Measurements from ENCODE around the gene SCMH1. TPM values are rescaled to one million over a fixed set of nuclear protein-coding genes. Genes with fewer than 3 reads are reported as not detected.
"Not testable (repeated sequence)": the region's sequence is repeated elsewhere in the genome, so short reads cannot be mapped to it uniquely, and the experiment has no call there.

SCMH1 gene
- polyA plus RNA-seq, 3 donors = 35.6 to 37.8 (median 36.6) TPM

DNA sequence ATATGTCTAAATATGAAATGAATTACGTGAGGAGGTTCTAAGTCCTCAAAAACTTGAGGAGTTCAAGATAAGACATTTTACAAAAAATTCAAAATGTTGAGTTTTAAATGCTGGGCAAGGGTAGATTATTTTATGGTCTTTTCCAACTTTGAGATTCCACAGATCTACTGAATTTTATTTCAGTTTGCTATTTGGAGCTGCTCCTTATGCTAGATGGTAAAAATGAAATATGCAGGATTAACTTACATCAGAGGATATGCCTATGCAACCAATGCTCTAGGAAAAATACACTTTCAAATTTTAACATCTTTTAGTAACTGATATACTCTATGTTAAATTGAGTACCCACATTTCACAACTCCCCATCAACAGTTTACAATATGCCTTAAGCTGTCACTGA is 83.1 kb downstream of the SCMH1 start:
- DNase-seq (ENCODE audit: low read depth in 3 of 3, low spot score in 2 of 3) = no peak

DNA sequence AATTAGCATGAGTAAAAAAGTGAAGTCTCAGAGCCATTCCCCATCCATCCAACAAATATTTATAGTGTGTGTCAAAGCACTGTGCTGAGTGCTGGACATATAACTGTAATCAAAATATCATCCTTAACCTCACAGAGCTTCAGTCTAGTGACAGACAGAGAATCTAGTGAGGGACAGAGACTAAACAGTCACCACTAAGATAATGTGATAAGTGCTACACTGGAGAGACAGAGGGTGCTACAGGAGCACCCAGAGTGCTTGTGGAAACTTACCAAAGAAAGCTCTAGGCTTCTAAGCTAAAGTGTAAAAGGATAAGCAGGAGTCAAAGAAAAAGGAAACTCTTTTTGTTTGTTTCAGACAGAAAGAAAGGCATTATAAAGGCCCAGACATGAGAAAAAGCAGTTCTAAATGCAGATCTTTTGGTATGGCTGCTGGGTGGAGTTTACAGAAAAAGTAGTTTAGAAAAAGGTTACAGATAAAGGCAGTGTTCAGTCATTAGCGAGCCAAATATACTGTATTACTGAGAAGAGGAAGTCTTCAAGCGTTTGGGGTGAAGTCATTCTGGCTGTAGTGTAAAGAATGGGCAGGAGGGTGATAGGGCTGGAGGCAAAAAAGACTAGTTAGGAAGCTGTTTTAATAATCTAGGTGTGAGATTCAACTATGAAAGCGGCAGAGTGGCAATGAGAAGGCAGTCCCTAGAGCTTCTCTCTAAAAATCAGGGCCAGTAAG is 83.8 kb downstream of the SCMH1 start:
- no peak for DNase-seq (ENCODE audit: low read depth in 3 of 3, low spot score in 2 of 3)

DNA sequence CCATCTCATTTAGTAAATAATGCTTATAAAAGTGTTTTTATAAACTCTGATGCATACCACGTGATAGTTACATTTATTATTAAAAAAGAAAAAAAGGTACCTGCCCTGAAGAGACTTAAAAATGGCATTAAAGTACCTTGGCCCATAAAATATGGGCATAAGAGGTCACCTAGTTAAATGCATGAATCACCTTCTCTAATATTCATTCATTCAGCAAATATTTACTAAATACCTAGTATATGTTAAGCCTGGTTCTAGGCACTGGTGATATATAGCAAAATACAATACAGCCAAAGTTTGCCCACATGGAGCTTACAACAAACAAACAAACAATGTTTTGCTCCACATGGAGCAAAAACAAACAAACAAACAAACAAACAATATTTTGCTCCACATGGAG is 87.0 kb downstream of the SCMH1 start:
- no peak for DNase-seq (ENCODE audit: low read depth in 3 of 3, low spot score in 2 of 3)

DNA sequence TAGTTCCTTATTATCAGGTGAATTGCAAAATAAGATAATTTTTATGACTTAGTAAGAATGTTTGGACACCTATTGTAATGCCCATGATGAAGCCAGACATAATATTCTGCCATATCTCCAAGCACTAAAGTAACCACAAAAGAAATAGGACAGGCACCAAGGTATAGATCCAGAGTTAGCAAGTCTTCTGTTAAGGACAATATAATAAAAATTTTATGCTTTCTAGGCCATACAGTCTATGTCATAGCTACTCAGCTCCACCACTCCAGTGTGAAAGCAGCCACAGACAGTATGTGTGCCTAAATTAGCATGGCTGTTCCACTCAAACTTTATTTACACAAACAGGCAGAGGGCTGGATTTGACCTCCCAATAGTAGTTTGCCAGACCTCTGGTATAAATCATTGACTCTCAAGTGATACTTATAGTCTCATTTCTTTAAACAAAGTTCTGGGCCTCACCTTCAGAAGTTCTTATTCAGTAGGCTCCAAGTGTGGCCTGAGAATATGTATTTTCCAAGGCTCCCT is 88.3 kb downstream of the SCMH1 start:
- no peak for DNase-seq (ENCODE audit: low read depth in 3 of 3, low spot score in 2 of 3)

DNA sequence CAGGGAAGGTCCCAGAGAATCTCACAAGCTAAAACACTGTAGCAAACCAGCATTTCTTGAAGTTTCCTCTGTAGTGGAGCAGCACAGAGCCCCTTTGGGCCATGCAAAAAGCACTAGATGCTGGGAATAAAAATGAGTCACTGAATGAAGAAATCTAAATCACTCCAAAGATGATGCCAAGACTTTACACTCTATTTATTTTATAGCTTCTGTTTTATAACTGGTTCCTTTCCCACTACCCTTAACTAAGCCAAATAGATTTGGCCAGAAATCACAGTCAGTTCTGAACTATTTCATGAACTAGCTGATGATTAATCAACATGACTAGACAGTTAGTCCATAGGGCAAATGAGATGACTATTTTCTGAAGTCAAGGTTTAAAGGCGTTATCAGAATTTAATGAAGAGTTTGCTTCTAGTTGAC is 89.5 kb downstream of the SCMH1 start:
- no peak for DNase-seq (ENCODE audit: low read depth in 3 of 3, low spot score in 2 of 3)

DNA sequence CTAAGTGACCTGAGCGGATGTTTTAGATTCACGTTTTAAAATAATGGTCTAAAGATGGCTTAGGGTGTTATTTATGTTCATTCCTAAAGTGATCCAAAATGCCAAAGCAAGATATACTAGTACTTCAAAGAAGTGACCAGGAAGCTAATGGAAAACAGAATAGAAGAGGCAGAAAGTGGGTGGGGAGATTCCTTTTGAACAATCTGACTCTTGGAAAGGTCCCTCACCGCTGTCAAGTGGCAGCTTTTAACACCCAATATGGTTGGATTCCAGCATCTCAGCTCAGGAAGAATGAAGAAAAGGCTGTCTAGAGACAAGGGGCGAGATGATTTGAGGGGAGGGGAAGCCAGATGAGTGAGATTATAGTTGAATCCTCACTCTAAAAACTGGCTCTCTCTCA is 90.3 kb downstream of the SCMH1 start:
- no peak for DNase-seq (ENCODE audit: low read depth in 3 of 3, low spot score in 2 of 3)

DNA sequence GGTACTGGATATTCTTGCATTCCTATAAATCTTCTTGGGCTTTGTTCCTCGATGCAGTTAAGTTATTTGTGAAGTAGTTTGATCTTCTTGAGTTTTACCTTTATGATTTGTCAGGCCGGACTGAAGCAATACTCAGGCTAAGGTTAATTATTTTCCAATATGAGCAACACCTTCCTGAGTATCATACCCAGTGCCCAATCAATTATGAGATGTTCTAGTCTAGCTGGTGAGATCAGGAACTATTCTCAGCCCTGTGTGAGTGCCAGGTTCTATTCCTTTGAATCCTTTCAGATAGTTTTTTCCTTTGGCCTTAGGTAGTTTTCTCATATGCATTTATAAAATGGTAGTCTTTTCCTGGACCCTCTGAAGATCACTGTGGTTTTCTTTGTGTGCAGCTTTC is 92.5 kb downstream of the SCMH1 start:
- no peak for DNase-seq (ENCODE audit: low read depth in 3 of 3, low spot score in 2 of 3)

DNA sequence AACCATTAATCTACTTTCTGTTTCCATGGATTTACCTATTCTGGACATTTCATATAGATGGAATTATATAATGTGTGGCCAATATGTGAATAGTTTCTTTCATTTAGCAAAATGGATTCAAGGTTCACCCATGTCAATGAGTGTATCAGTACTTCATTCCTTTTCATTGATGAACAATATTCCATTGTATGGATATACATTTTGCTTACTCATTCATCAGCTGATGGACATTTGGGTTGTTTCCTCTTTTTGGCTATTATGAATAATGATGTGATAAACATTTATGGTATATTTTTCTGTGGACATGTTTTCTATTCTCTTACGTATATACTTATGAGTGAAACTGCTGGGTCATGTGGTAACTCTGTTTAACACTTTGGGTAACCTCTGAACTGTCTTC is 97.8 kb downstream of the SCMH1 start:
- no peak for DNase-seq (ENCODE audit: low read depth in 3 of 3, low spot score in 2 of 3)

DNA sequence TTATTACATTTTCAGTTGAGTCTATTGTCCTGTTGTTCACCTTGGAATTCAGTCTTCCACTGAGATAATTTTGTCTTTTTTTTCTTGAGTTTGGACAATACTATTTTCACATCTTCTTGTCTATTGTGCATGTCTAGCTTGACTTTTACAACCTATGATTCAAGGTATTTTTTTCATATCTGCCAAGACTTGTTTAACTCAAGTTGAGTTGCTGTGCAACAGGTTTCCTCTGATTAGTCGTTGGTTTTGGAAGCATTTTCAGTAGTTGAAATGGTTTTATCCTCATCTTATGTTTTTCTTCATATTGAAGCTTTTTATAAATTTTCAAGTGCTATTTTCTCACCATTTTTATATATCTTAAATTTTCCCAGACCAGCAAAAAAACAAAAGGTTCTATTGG is 103.6 kb downstream of the SCMH1 start:
- DNase-seq (ENCODE audit: low read depth in 3 of 3, low spot score in 2 of 3) = no peak

DNA sequence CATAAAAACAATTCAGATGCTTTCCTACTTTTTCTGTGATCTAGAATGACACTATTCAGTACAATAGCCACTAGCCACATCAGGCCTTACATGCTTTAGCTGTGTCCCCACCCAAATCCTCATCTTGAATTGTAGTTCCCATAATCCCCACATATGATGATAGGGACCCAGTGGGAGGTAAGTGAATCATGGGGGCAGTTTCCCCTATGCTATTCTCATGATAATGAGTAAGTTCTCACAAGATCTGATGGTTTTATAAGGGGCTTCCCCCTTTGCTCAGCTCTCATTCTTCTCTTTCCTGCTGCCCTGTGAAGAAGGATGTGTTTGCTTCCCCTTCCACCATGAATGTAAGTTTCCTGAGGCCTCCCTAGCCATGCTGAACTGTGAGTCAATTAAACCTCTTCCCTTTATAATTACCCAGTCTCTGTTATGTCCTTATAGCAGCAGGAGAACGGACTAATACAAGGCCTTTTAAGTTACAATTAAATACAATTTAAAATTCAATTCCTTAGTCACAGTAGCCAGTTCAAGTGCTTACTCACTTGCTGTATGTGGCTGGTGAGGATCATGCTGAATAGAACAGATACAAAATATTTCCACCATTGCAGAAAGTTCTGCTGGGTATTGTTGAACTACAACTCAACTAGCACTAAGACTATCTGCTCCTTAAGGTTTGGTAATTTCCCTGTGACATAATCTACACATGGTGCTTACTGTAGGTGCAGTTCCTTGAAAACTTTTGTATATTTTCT is 106.7 kb downstream of the SCMH1 start:
- DNase-seq (ENCODE audit: low read depth in 3 of 3, low spot score in 2 of 3) = no peak

DNA sequence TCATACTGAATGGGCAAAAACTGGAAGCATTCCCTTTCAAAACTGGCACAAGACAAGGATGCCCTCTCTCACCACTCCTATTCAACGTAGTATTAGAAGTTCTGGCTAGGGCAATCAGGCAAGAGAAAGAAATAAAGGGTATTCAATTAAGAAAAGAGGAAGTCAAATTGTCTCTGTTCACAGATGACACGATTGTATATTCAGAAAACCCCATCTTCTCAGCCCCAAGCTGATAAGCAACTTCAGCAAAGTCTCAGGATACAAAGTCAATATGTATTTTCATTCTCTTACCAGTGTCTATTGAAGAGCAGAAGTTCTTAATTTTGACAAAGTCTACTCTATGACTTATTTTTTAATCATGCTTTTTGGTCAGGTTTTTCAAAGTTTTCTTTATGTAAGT is 107.8 kb downstream of the SCMH1 start:
- not testable (repeated sequence) for DNase-seq (ENCODE audit: low read depth in 3 of 3, low spot score in 2 of 3)

DNA sequence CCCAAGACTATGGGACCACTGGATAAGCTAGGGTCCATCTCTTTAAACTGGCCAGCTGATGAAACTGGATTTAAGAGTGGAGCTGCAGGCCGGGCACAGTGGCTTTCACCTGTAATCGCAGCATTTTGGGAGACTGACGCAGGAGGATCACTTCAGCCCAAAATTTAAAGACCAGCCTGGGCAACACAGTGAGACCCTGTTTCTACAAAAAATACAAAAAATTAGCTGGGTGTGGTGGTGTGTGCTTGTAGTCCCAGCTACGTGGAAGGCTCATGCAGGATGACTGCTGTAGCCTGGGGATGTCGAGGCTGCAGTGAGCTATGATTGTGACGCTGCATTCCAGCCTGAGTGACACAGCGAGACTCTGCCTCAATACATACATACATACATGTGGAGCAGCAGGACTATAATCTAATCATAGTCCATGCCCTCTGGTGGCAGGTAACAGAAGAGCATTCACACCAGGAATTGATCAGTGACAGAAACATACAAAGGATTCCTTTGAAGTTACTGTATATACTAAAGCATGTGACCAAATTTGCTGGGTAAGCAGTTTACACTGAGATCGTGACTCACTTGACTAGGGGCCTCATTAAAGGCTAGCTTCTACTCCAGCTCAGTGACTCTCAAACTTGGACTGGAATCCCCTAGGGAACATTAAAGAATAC is 119.1 kb downstream of the SCMH1 start:
- DNase-seq (ENCODE audit: low read depth in 3 of 3, low spot score in 2 of 3) = no peak

DNA sequence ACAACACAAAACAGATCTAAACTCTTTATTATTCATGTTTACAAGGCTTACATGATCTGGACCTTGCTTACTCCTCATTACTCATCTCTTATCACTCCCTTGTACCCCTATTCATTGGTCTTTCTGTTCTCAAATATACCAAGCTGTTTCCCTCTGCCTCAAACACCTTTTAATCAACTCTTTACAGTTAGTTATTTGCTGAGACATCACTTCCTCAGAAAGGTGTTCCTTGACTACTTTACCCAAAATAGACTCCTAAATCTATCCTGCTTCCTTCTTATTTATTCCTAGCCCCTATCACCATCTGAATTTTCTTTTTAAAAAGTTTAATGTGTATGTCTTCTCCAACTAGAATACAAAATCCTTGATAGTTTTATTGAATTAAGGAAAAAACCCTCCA is 120.0 kb downstream of the SCMH1 start:
- DNase-seq (ENCODE audit: low read depth in 3 of 3, low spot score in 2 of 3) = no peak

DNA sequence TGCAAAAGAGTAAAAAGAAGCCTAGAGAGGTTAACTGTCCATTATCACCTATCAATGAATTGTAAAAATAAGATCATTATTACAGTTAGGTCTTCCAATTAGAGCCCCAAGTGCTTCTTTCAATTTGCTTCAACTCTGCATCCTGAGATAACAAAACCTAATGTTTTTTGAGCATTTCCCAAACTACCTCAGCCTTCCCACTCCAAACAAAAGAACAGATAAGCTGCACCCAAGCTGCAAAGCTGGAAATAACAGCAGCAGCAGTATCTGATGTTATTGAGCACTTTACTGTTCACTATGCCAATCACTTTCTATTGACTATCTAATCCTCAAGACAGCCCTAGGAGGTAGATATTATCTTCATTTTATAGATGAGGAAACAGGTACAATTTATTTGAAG is 123.5 kb downstream of the SCMH1 start:
- no peak for DNase-seq (ENCODE audit: low read depth in 3 of 3, low spot score in 2 of 3)

DNA sequence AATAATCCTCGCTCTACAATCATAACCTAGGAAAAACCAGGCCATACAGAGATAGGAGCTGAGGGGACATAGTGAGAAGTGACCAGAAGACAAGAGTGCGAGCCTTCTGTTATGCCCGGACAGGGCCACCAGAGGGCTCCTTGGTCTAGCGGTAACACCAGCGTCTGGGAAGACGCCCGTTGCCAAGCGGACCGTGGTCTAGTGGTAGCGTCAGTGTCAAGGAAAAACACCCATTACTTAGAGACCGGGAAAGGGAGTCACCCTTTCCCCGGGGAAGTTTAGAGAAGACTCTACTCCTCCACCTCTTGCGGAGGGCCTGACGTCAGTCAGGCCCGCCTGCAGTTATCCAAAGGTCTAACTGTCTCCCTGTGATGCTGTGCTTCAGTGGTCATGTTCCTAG is 124.9 kb downstream of the SCMH1 start:
- not testable (repeated sequence) for DNase-seq (ENCODE audit: low read depth in 3 of 3, low spot score in 2 of 3)

DNA sequence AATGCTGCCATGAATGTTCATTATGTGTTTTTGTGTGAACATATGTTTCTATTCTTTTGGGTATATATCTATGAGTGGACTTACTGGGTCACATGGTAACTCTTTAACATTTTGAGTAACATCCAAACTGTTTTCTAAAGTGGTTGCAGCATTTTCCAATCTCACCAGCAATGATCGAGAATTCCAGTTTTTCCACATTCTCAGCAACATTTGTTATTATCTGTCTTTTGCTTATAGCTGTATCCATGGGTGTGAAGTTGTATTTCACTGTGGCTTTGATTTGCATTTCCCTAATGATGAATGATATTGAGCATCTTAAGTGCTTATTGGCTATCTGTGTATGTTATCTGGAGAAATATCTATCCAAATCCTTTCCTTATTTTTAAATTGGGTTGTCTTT is 131.4 kb downstream of the SCMH1 start:
- DNase-seq (ENCODE audit: low read depth in 3 of 3, low spot score in 2 of 3) = no peak

DNA sequence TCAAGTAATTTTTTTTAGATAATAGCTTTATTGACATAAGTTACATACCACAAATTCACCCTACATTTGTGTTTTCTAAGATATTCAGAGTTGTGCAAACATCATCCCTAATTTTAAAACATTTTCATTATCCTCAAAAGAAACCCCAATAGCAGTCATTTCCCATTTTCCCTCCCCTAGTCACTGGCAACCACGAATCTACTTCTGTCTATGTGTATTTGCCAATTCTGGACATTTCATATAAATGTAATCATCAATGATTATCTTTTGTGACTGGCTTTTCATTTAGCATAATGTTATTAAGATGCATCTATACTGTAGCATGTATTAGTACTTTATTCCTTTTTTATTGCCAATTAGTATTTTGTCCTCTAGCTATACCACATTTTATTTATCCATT is 131.8 kb downstream of the SCMH1 start:
- DNase-seq (ENCODE audit: low read depth in 3 of 3, low spot score in 2 of 3) = no peak

DNA sequence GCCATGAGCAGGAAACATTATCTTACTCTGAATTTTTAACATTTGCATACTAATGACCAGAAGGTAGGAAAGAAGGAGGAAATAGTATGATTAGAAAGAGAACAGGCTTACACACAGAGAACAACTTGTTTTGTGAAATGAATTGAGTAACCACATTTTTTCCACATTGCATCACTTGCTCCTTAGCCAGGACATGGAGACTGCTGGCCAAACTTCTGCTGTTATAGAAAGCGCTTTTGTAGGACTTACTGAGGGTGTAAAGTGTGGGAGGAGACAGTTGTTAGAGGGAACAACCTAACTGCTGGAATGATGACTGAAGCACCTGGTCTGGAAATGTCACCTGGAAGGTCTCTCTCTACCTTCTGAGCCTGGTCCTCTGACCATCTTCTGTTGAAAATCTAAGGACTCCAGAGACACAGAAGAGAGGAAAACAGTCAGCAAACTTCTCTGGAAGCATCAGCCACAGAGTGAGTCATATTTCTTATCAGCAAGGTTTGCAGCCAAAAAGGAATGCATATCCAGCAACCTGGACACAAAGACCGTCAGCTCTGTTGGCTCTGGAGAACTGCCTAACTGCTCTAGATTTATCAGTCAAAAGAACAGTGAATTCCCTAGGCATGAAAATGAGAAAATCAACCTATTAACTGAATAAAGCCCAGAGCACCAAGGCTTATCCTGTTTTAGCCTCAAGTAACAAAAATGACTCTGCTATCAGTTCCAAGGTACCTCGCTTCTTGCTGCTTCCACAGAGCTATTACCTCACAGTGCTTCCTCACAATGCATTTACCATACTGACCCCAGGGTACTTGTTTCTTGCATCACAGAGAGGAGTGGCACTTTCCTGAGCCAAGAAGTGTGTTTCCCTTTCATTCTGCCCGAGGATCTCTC is 132.6 kb downstream of the SCMH1 start:
- DNase-seq (ENCODE audit: low read depth in 3 of 3, low spot score in 2 of 3) = no peak

DNA sequence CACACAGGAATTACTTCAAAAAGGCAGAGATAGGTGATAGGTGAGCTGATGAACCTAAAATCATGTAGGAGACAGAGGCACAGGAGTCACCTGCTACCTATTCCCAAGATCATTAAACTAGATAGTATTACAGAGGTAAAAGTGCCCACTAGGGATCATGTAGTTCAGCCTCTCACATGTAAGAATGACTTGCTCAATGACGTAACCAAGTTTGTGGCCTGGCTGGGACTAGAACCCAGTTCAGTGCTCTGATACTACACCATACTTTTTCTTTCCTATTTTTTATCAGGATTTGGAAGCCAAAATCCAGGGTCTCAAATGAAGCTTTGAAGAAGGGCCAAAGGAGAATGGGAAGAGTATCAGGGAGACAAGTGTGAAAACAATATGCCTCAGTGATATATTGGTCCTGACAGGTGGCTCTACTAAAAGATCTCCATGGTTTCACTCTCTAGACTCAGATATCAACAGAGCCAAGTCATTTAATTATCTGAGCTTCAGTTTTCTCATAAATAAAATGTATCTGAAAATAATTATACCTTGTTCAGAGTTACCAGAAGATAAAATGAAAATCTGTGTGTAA is 133.3 kb downstream of the SCMH1 start:
- DNase-seq (ENCODE audit: low read depth in 3 of 3, low spot score in 2 of 3) = peak in 1 of 3 donors; percentile 5

DNA sequence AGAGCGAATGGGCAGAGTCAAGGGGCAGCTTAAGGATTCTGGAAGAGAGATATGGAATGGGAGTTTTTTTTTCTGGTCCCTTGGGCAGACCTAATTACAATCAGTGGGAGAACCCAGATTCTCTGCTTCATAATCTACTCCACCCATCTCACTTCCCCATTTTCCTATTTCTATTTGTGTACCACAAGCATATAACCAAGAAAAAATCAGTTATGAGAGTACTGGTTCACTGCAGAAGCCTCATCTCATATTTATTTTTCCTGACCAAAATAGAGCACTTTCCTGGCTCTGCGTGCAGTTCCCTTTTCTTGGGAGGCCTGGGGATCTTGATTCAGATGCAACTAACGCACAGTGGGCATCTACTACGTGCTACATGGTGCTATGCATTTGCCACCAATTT is 138.3 kb downstream of the SCMH1 start:
- DNase-seq (ENCODE audit: low read depth in 3 of 3, low spot score in 2 of 3) = no peak
